Liver (tissue), 9 donors: Measurements from ENCODE around the gene MORC4. TPM values are rescaled to one million over a fixed set of nuclear protein-coding genes. Genes with fewer than 3 reads are reported as not detected.
A peak's percentile ranks its signal among the peaks of the same experiment; 100 is the strongest.

Experiments used
- DNase-seq: peaks from one replicate; pipeline ENCODE4 v3.0.0-alpha.2; 2017; ENCODE audit warnings: low spot score
- H3K27ac ChIP-seq, 2 donors: one replicate each; pipeline ENCODE4 v1.7.0; 2013; ENCODE audit warnings: inconsistent platforms in 2 of 2, low read length in 2 of 2, control low read depth in 1 of 2, low read depth in 1 of 2, mild to moderate bottlenecking in 1 of 2
- H3K27me3 ChIP-seq, 4 donors: one replicate each; pipeline versions ENCODE4 v1.6.1 to v1.7.0; 2013; ENCODE audit warnings: low read length in 3 of 4, inconsistent platforms in 1 of 4, mild to moderate bottlenecking in 1 of 4, moderate library complexity in 1 of 4; ENCODE audit not compliant: control insufficient read depth in 4 of 4, insufficient read depth in 4 of 4
- H3K36me3 ChIP-seq, 4 donors: one replicate each; pipeline versions ENCODE4 v1.6.1 to v1.7.0; 2013; ENCODE audit warnings: low read length in 3 of 4, mild to moderate bottlenecking in 3 of 4, low read depth in 1 of 4, moderate library complexity in 1 of 4; ENCODE audit not compliant: control insufficient read depth in 4 of 4, insufficient read depth in 3 of 4
- H3K4me1 ChIP-seq, 4 donors: one replicate each; pipeline versions ENCODE4 v1.6.1 to v1.7.0; 2013; ENCODE audit warnings: low read length in 3 of 4, mild to moderate bottlenecking in 3 of 4, moderate library complexity in 1 of 4; ENCODE audit not compliant: control insufficient read depth in 4 of 4, insufficient read depth in 4 of 4
- H3K4me3 ChIP-seq, 3 donors: one replicate each; pipeline versions ENCODE4 v1.6.1 to v1.7.0; 2013; ENCODE audit warnings: low read length in 3 of 3, control low read depth in 1 of 3, low read depth in 1 of 3, mild to moderate bottlenecking in 1 of 3
- H3K9ac ChIP-seq, 2 donors: one replicate each; pipeline ENCODE4 v1.7.0; 2013; ENCODE audit warnings: low read length in 2 of 2, mild to moderate bottlenecking in 2 of 2, moderate library complexity in 2 of 2, control low read depth in 1 of 2, low read depth in 1 of 2
- H3K9me3 ChIP-seq, 4 donors: one replicate each; pipeline versions ENCODE4 v1.6.1 to v1.7.0; 2013; ENCODE audit warnings: low read length in 3 of 4; ENCODE audit not compliant: control insufficient read depth in 4 of 4
- ATF3 ChIP-seq: IDR thresholded peaks from 2 replicates; pipeline ENCODE4 v1.6.1; 2016; ENCODE audit warnings: antibody characterized with exemption
- CTCF ChIP-seq: fragments of 150-350 bp; IDR thresholded peaks from 2 replicates; pipeline ENCODE4 v1.5.1; 2017; ENCODE audit warnings: improper control_type of control experiment, low read depth, low read length; ENCODE audit not compliant: missing input control
- EGR1 ChIP-seq, 2 donors: IDR thresholded peaks; 2 replicates each; pipeline ENCODE4 v1.6.1; 2016 to 2018; ENCODE audit warnings: antibody characterized with exemption in 2 of 2, low read depth in 2 of 2
- FOXA1 ChIP-seq: IDR thresholded peaks from 2 replicates; pipeline ENCODE4 v1.6.1; 2016; ENCODE audit warnings: antibody characterized with exemption
- FOXA2 ChIP-seq: IDR thresholded peaks from 2 replicates; pipeline ENCODE4 v1.6.1; 2016; ENCODE audit warnings: antibody characterized with exemption
- GABPA ChIP-seq, 2 donors: IDR thresholded peaks in 1 of 2; conservative IDR thresholded peaks in 1 of 2; 2 replicates each; pipeline ENCODE4 v1.6.1; 2016; ENCODE audit warnings: antibody characterized with exemption in 2 of 2, mild to moderate bottlenecking in 1 of 2, moderate library complexity in 1 of 2
- HNF4A ChIP-seq, 2 donors: conservative IDR thresholded peaks; 2 replicates each; pipeline ENCODE4 v1.6.1; 2016; ENCODE audit warnings: antibody characterized with exemption in 2 of 2, mild to moderate bottlenecking in 2 of 2
- HNF4G ChIP-seq: IDR thresholded peaks from 2 replicates; pipeline ENCODE4 v1.6.1; 2016; ENCODE audit warnings: antibody characterized with exemption
- JUND ChIP-seq, 2 donors: IDR thresholded peaks; 2 replicates each; pipeline ENCODE4 v1.6.1; 2016; ENCODE audit warnings: antibody characterized with exemption in 2 of 2
- NR2F2 ChIP-seq: IDR thresholded peaks from 2 replicates; pipeline ENCODE4 v1.6.1; 2016; ENCODE audit warnings: antibody characterized with exemption
- RAD21 ChIP-seq, 2 donors: IDR thresholded peaks; 2 replicates each; pipeline ENCODE4 v1.6.1; 2016; ENCODE audit warnings: antibody characterized with exemption in 2 of 2, mild to moderate bottlenecking in 2 of 2
- RXRA ChIP-seq, 2 donors: IDR thresholded peaks; 2 replicates each; pipeline ENCODE4 v1.6.1; 2017 to 2018; ENCODE audit warnings: antibody characterized with exemption in 2 of 2, mild to moderate bottlenecking in 1 of 2
- SP1 ChIP-seq: IDR thresholded peaks from 2 replicates; pipeline ENCODE4 v1.6.1; 2018; ENCODE audit warnings: antibody characterized with exemption, mild to moderate bottlenecking
- TAF1 ChIP-seq: conservative IDR thresholded peaks from 2 replicates; pipeline ENCODE4 v1.6.1; 2016; ENCODE audit warnings: antibody characterized with exemption, mild to moderate bottlenecking
- YY1 ChIP-seq: IDR thresholded peaks from 2 replicates; pipeline ENCODE4 v1.6.1; 2016; ENCODE audit warnings: antibody characterized with exemption, mild to moderate bottlenecking
- WGBS: extraction: QIAGEN DNeasy Blood & Tissue Kit; methylation state at CpG from one replicate; pipeline ENCODE4 v1.1.7; 2013; 5-methylcytosine and 5-hydroxymethylcytosine counted together
- polyA plus RNA-seq, 2 donors: library from polyadenylated mRNA; stranded (reverse) in 1 of 2; unstranded in 1 of 2; fragments of 200-250 nt in 1 of 2; fragments of >200 nt in 1 of 2; fragmentation: Nextera tagmentation in 1 of 2; extraction: Ambion mirVana in 1 of 2; gene quantifications; one replicate each; pipeline versions ENCODE4 v1.2.1 to v1.2.3, GENCODE V29; 2013 to 2015
- total RNA-seq, 2 donors: library from RNA; depleted of rRNA; stranded (reverse); fragments of >200 nt; gene quantifications; one replicate each; pipeline ENCODE4 v1.2.3, GENCODE V29; 2014
- TF ChIP-seq, protein P1 (sequence below): IDR thresholded peaks from 2 replicates; pipeline ENCODE4 v1.6.1; 2016; ENCODE audit warnings: antibody characterized with exemption, mild to moderate bottlenecking
- TF ChIP-seq, protein P2 (sequence below): IDR thresholded peaks from 2 replicates; pipeline ENCODE4 v1.6.1; 2016; ENCODE audit warnings: antibody characterized with exemption
- TF ChIP-seq, protein P3 (sequence below): IDR thresholded peaks from 2 replicates; pipeline ENCODE4 v1.6.1; 2016; ENCODE audit warnings: antibody characterized with exemption
- donor health status: healthy.
- donor health status: healthy.
- donor health status: healthy.
- donor health status: healthy.
- donor health status: healthy.

Gene MORC4
- total and polyA plus RNA-seq, 4 donors = 5.8 to 11.0 (median 8.4) TPM

DNA sequence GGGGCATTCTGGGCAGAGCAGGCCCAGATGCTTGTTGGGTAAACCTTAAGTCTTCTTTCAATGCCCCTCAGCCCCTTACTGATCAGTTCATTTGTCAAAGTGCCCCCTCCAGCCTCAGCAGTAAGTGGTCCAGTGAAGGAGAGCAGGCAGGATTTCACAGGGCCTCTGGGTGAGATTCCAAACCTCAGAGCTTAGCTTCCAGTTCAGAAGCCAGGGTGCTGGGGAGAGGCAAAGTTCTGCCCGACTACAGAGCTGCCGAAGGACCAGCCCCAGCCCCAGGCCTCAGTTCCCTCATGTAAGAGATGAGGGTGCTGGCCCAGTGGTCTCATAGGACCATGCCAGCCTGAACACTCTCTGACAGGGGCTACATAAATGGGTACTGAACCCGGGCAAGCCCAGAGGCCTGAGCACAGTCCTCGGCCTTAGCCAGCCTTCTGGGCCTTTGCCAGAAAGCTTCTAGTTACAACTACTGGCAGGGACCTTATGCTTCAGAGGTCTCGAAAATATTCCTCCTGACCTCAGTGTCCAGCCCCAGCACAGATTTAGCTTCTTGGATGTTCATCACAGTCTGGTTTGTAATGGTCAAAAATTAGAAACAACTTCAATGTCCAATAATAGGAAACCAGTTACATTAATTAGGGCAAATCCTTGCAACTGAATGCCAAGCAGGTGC, 96.0 kb downstream of the MORC4 start:
- H3K9me3 ChIP-seq = no peaks in the 10 kb centered on the region
- H3K36me3 ChIP-seq = no peaks in the 10 kb centered on the region
- H3K27me3 ChIP-seq = no peaks in the 10 kb centered on the region
- H3K27ac ChIP-seq = peak overlapping the region; percentile 85 to 95
- 35% methylated on average over 5 of the region's 5 CpGs for WGBS
- no peak overlapping the region for H3K4me3 ChIP-seq
- peak overlapping the region in 1 of 2 donors; percentile 64 for H3K9ac ChIP-seq
- no peak for DNase-seq
- TF ChIP-seq HNF4G (no peak), YY1 (peak; percentile 16)
- peaks cover 3 to 48% (median 27%) of the 10 kb centered on the region in 4 donors for H3K4me1 ChIP-seq

- Histone ChIP-seq H3K4me1 (peaks cover 3 to 49% (median 32%) of the 10 kb centered on the region in 4 donors), H3K36me3 (no peaks in the 10 kb centered on the region), H3K9ac (peak within 1 kb of the TSS in 1 of 2 donors; percentile 64), H3K4me3 (peak within 1 kb of the TSS in 1 of 3 donors; percentile 15), H3K27ac (peak within 1 kb of the TSS; percentile 85 to 95), H3K27me3 (no peaks in the 10 kb centered on the region), H3K9me3 (no peaks in the 10 kb centered on the region)
- 67% methylated on average over 1 of the region's 1 CpG for WGBS
- DNase-seq = no peak
- no peak for TF ChIP-seq FOXA2
- TF ChIP-seq, protein P1, sequence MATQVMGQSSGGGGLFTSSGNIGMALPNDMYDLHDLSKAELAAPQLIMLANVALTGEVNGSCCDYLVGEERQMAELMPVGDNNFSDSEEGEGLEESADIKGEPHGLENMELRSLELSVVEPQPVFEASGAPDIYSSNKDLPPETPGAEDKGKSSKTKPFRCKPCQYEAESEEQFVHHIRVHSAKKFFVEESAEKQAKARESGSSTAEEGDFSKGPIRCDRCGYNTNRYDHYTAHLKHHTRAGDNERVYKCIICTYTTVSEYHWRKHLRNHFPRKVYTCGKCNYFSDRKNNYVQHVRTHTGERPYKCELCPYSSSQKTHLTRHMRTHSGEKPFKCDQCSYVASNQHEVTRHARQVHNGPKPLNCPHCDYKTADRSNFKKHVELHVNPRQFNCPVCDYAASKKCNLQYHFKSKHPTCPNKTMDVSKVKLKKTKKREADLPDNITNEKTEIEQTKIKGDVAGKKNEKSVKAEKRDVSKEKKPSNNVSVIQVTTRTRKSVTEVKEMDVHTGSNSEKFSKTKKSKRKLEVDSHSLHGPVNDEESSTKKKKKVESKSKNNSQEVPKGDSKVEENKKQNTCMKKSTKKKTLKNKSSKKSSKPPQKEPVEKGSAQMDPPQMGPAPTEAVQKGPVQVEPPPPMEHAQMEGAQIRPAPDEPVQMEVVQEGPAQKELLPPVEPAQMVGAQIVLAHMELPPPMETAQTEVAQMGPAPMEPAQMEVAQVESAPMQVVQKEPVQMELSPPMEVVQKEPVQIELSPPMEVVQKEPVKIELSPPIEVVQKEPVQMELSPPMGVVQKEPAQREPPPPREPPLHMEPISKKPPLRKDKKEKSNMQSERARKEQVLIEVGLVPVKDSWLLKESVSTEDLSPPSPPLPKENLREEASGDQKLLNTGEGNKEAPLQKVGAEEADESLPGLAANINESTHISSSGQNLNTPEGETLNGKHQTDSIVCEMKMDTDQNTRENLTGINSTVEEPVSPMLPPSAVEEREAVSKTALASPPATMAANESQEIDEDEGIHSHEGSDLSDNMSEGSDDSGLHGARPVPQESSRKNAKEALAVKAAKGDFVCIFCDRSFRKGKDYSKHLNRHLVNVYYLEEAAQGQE = no peak
- no peak for TF ChIP-seq JUND (IDR thresholded peaks at IDR 0.05)
- TF ChIP-seq, protein P2, sequence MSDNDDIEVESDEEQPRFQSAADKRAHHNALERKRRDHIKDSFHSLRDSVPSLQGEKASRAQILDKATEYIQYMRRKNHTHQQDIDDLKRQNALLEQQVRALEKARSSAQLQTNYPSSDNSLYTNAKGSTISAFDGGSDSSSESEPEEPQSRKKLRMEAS = no peak
- TF ChIP-seq TAF1 = no peak
- TF ChIP-seq ATF3 = no peak
- TF ChIP-seq FOXA1 = no peak
- TF ChIP-seq HNF4G = no peak
- TF ChIP-seq CTCF = no peak
- no peak for TF ChIP-seq RAD21 (IDR thresholded peaks at IDR 0.05)
- TF ChIP-seq, protein P3, sequence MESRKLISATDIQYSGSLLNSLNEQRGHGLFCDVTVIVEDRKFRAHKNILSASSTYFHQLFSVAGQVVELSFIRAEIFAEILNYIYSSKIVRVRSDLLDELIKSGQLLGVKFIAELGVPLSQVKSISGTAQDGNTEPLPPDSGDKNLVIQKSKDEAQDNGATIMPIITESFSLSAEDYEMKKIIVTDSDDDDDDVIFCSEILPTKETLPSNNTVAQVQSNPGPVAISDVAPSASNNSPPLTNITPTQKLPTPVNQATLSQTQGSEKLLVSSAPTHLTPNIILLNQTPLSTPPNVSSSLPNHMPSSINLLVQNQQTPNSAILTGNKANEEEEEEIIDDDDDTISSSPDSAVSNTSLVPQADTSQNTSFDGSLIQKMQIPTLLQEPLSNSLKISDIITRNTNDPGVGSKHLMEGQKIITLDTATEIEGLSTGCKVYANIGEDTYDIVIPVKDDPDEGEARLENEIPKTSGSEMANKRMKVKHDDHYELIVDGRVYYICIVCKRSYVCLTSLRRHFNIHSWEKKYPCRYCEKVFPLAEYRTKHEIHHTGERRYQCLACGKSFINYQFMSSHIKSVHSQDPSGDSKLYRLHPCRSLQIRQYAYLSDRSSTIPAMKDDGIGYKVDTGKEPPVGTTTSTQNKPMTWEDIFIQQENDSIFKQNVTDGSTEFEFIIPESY = no peak
- TF ChIP-seq GABPA (IDR thresholded peaks at IDR 0.05 in 1 of 2, conservative IDR thresholded peaks at IDR 0.05 in 1 of 2) = no peak
- no peak for TF ChIP-seq YY1
- TF ChIP-seq SP1 = no peak
- TF ChIP-seq HNF4A (conservative IDR thresholded peaks at IDR 0.05) = no peak
- TF ChIP-seq NR2F2 = no peak
- no peak for TF ChIP-seq RXRA (IDR thresholded peaks at IDR 0.05)
- TF ChIP-seq EGR1 (IDR thresholded peaks at IDR 0.05; ENCODE audit: low read depth in 2 of 2) = no peak
Measured at GRCh38 chrX:106903291-106903824, 96.7 kb downstream of the MORC4 start, which contains the start of gene RIPPLY1. RIPPLY1 (minus strand) TSS chrX:106903341; CDS start chrX:106903287, 54 bp downstream.
